SK-N-MC (cell line): ENCODE measurements around the gene SLC38A2.
A peak's percentile ranks its signal among the peaks of the same experiment; 100 is the strongest.
"Not testable (repeated sequence)": the region's sequence is repeated elsewhere in the genome, so short reads cannot be mapped to it uniquely, and the experiment has no call there.

ENCODE experiments used
- DNase-seq: peaks from one replicate; pipeline ENCODE4 v3.0.0-alpha.2; 2011; ENCODE audit warnings: low read depth, low spot score
- H3K27ac ChIP-seq: fragments of 200-600 bp; sonication (generic); 2 replicates; pipeline ENCODE4 v1.5.1; 2016; ENCODE audit warnings: mixed run types
- H3K36me3 ChIP-seq: fragments of 200-600 bp; sonication (generic); 2 replicates; pipeline ENCODE4 v1.6.1; 2017; ENCODE audit warnings: antibody characterized with exemption, low read length, mixed read lengths; ENCODE audit not compliant: insufficient read depth
- H3K4me3 ChIP-seq: fragments of 200-600 bp; sonication (generic); 2 replicates; pipeline ENCODE4 v1.5.1; 2016
- H3K9ac ChIP-seq: fragments of 200-600 bp; sonication (generic); 2 replicates; pipeline ENCODE4 v1.8.0; 2017; ENCODE audit warnings: mixed run types, mixed read lengths; ENCODE audit not compliant: insufficient read length
- H3K9me3 ChIP-seq: fragments of 200-600 bp; sonication (generic); 2 replicates; pipeline ENCODE4 v1.6.1; 2017; ENCODE audit warnings: low read depth, mild to moderate bottlenecking, antibody characterized with exemption, low read length, moderate library complexity, mixed read lengths
- EZH2 ChIP-seq: fragments of 200-600 bp; sonication (generic); IDR thresholded peaks from one replicate; pipeline ENCODE4 v1.6.1; 2017; ENCODE audit warnings: antibody characterized with exemption
- FOXP2 ChIP-seq: optimal IDR thresholded peaks from 2 replicates; pipeline ENCODE3; 2011; ENCODE audit warnings: mild to moderate bottlenecking, moderate library complexity; ENCODE audit not compliant: insufficient read depth; ENCODE audit errors: extremely low read length, control extremely low read depth
- POLR2AphosphoS5 ChIP-seq: IDR thresholded peaks from 2 replicates; pipeline ENCODE4 v1.6.1; 2012; ENCODE audit warnings: mild to moderate bottlenecking, low read depth, low read length, borderline replicate concordance

The SLC38A2 gene

DNA sequence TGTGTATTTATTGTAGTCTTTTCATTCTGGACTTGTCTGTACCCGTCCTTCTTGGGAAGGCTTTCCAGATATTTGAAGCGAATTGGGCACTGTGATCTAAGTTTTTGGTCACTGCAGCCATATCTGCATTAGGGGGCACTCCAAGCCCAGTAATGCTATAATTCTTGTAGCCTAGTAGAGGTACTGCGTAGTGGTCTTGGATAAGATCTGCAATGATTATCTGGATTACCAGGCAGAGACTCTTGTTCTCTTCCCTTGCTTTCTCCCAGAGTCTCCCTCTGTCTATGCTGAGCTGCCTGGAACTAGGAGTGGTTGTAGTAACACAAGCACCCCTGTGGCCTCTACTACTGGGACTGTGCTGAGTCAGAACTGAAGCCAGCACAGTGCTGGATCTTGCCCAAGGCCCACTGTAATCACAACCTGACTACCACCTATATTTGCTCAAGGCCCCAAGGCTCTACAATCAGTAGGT is 30.0 kb downstream of the SLC38A2 start:
- DNase-seq = no peak
- Histone ChIP-seq H3K36me3 (no peaks in the 10 kb centered on the region), H3K27ac (no peak overlapping the region), H3K9ac (no peak overlapping the region), H3K4me3 (no peak overlapping the region), H3K9me3 (no peaks in the 10 kb centered on the region)
- TF ChIP-seq FOXP2 (no peak), POLR2AphosphoS5 (no peak)

DNA sequence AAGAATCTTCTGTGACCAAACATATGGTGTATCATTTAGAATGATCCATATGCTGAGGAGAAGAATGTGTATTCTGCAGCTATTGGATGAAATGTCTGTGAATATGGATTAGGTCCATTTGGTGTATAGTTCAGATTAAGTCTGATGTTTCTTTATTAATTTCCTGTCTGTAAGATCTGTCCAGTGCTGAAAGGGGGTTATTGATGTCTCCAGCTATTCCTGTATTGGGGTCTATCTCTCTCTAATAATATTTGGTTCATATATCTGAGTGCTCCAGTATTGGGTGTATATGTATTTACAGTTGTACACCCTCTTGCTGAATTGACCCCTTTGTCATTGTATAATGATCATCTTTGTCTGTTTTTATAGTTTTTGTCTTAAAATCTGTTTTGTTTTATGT is 33.5 kb downstream of the SLC38A2 start:
- DNase-seq = no peak

DNA sequence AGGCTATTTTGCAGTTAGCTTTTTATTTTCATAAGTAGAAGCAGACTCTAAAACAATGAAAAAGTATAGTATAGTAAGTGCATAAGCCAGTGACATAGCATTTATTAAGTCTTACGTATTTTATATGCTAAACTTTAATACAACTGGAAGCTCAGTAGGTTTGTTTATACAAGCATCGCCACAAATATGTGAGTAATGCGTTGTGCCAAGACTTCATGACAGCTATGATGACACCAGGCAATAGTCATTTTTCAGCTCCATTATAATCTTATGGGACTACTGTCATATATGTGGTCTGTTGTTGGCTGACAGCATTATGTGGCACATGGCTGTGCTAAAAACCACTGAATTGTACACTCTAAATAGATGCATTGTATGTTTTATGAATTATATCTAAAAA is 40.3 kb downstream of the SLC38A2 start:
- Histone ChIP-seq H3K27ac (peak overlapping the region; percentile 8; the same call in 1 of the 2 replicates), H3K9me3 (no peaks in the 10 kb centered on the region; the same call in 1 of the 2 replicates), H3K36me3 (no peaks in the 10 kb centered on the region), H3K4me3 (no peak overlapping the region), H3K9ac (no peak overlapping the region)
- no peak for TF ChIP-seq POLR2AphosphoS5
- no peak for TF ChIP-seq FOXP2
- TF ChIP-seq EZH2 = no peak
- DNase-seq = no peak

More for the DNA sequence above, 33.5 kb downstream of the SLC38A2 start:
- no peak for TF ChIP-seq EZH2
- TF ChIP-seq POLR2AphosphoS5 = no peak
- no peak for TF ChIP-seq FOXP2
- Histone ChIP-seq H3K9me3 (no peaks in the 10 kb centered on the region), H3K36me3 (no peaks in the 10 kb centered on the region), H3K9ac (no peak overlapping the region), H3K4me3 (no peak overlapping the region), H3K27ac (no peak overlapping the region)

DNA sequence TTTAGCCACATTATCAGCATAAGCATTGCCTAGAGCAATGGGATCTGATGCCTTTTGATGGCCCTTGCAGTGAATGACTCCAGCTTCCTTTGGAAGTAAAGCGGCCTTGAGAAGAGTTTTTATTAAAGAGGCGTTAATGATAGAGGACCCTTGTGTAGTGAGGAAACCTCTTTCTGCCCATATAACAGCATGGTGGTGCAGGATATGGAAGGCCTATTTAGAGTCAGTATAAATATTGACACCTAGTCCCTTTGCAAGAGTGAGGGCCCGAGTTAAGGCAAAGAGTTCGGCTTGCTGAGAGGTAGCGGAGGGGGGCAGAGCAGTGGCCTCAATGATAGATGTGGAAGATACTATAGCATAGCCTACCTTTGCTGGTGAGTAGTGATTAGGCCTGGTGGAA is 47.5 kb downstream of the SLC38A2 start:
- not testable (repeated sequence) for H3K27ac ChIP-seq, H3K4me3 ChIP-seq, DNase-seq, H3K9ac ChIP-seq, H3K9me3 ChIP-seq, H3K36me3 ChIP-seq

DNA sequence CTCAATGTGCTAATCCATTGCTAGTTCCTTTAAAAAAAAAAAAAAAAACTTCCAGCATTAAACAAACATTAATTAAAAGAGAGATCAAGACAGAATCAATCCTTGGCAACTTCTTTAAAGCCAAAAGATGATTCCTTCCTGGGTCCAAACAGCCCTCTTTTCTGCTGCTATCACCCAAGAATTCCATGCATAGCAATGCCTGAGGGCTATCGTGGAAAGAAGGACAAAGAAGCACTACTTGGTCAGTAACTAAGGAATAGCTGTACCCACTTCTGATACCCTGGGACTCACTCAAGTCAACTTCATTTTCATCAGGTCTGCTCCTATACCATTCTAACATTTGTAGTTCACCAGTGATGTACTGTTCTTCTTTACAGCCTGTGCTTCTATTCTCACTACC is 51.8 kb downstream of the SLC38A2 start:
- Histone ChIP-seq H3K27ac (no peak overlapping the region), H3K9ac (no peak overlapping the region), H3K4me3 (no peak overlapping the region), H3K36me3 (no peaks in the 10 kb centered on the region), H3K9me3 (no peaks in the 10 kb centered on the region; the same call in 1 of the 2 replicates)
- no peak for TF ChIP-seq POLR2AphosphoS5
- no peak for TF ChIP-seq FOXP2
- no peak for TF ChIP-seq EZH2
- DNase-seq = no peak

DNA sequence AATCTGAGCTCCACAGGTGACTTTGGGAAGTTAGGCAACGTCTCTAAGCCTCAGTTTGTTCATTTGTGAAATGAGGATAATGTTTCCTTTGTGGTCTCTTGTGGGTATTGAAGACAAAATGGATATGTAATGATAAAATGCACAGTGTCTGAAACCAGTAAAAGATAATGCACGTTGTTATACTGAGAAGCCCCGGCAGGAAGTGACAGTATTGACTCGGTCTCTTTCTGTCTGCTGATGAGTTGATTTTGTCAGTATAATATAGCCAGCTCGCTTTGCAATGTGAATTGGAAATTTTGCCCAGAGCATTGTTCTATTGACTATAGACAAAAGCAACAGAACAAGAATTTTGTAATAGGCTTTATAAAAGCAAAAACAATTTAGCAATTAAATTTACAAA is 54.5 kb downstream of the SLC38A2 start:
- no peak for DNase-seq
- Histone ChIP-seq H3K9ac (no peak overlapping the region), H3K4me3 (no peak overlapping the region), H3K9me3 (no peaks in the 10 kb centered on the region; the same call in 1 of the 2 replicates), H3K27ac (no peak overlapping the region), H3K36me3 (no peaks in the 10 kb centered on the region)
- no peak for TF ChIP-seq POLR2AphosphoS5
- no peak for TF ChIP-seq EZH2
- no peak for TF ChIP-seq FOXP2
